Measurements from ENCODE around the gene SREBF2. TPM values are rescaled to one million over a fixed set of nuclear protein-coding genes. Genes with fewer than 3 reads are reported as not detected.

SREBF2 gene
- total RNA-seq, 1 experiment from 2014 or later, result 40.0 TPM

DNA sequence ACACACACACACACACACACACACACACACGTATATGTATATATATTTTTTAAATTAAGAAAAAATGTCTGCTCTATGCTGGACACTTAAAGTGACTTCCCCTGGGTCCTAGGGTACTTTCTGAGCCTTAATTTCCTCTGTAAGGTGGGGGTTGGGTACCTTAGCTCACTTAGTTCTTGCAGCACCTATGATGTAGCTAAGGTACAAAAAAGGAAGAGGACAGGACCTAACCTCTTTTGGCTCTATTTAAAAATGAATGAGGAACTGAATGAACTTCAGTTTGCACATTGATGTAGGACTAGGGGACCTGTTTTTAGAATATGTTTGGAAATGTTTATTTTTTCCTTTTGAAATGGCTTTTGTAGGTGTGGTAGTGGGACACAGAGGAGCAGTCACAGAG is 11.1 kb downstream of the SREBF2 start:
- H3K79me2 ChIP-seq (ENCODE audit: low read length), result peaks cover 92% of the 10 kb centered on the region
- H3K4me2 ChIP-seq (ENCODE audit: low read length), result peak overlapping the region; percentile 28
- H3K9me3 ChIP-seq (ENCODE audit: low read length), result no peaks in the 10 kb centered on the region
- H2AFZ ChIP-seq (ENCODE audit: low read length), result no peak overlapping the region
- H3K4me1 ChIP-seq (ENCODE audit: insufficient read depth, low read length), result peaks cover 46% of the 10 kb centered on the region
- no TSS peak for BruUV-seq (replicated peaks)
- no peak for ATAC-seq
- H3K9me2 ChIP-seq (replicated peaks; ENCODE audit: low read length), result no peaks in the 10 kb centered on the region
- ChIA-PET POLR2A (ENCODE audit: unreplicated experiment) (no interaction called here), CTCF (no interaction called here)
- H3K36me3 ChIP-seq (ENCODE audit: low read depth, low read length), result no peaks in the 10 kb centered on the region
- no peak for TF ChIP-seq EZH2 (IDR thresholded peaks at IDR 0.05; ENCODE audit: low read length, unreplicated experiment)
- H3F3A ChIP-seq (ENCODE audit: low read length, unreplicated experiment), result no peaks in the 10 kb centered on the region
- DNase-seq, result no peak
- H3K27ac ChIP-seq (ENCODE audit: low read length), result peak overlapping the region; percentile 41
- intact Hi-C loops (cut with micrococcal nuclease), result no loop called here
- no peaks in the 10 kb centered on the region for H3K27me3 ChIP-seq (ENCODE audit: low read length)
- H3K9ac ChIP-seq (ENCODE audit: low read length), result 0 out of 2 replicates have a peak overlapping the region, but pooled peaks have one; percentile 4
- peaks cover 18% of the 10 kb centered on the region; the same call in 1 of the 2 replicates for H4K20me1 ChIP-seq (ENCODE audit: low read length)
- no peak overlapping the region for H3K4me3 ChIP-seq (ENCODE audit: low read length)

DNA sequence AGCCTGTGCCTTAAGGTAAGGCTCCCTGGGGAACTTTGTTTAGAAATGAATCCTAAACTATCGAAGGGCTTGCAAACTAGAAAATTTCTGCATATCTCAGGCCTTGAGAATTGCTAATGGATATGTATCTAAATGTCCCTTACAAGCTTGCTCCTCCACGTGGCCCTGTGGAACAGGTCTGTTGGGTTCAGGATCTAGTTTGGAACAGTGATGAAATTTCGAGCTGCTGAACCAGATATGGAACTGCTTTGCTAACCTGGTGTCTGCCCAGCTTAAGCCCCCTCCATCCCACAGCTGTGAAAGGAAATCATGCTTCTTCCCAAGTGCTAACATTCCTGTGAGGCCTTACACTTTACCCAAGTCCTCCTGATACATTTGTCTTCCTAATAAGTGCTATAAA is 11.6 kb downstream of the SREBF2 start:
- Histone ChIP-seq H3K4me2 (ENCODE audit: low read length) (peak overlapping the region; percentile 28), H3K27ac (ENCODE audit: low read length) (peak overlapping the region; percentile 41), H3K4me3 (ENCODE audit: low read length) (no peak overlapping the region), H3K4me1 (ENCODE audit: insufficient read depth, low read length) (peaks cover 46% of the 10 kb centered on the region), H3K79me2 (ENCODE audit: low read length) (peaks cover 92% of the 10 kb centered on the region), H4K20me1 (ENCODE audit: low read length) (peaks cover 18% of the 10 kb centered on the region; the same call in 1 of the 2 replicates), H3K9me2 (replicated peaks; ENCODE audit: low read length) (no peaks in the 10 kb centered on the region), H3K36me3 (ENCODE audit: low read depth, low read length) (no peaks in the 10 kb centered on the region), H3K27me3 (ENCODE audit: low read length) (no peaks in the 10 kb centered on the region), H3K9me3 (ENCODE audit: low read length) (no peaks in the 10 kb centered on the region), H3K9ac (ENCODE audit: low read length) (0 out of 2 replicates have a peak overlapping the region, but pooled peaks have one; percentile 4), H3F3A (ENCODE audit: low read length, unreplicated experiment) (no peaks in the 10 kb centered on the region), H2AFZ (ENCODE audit: low read length) (no peak overlapping the region)
- ChIA-PET POLR2A (ENCODE audit: unreplicated experiment) (interaction anchor here (0.6 kb wide), 1 partner anchor 13 kb away, joined by 5 read pairs; no protein-coding TSS in a partner anchor), CTCF (no interaction called here)
- intact Hi-C loops (cut with micrococcal nuclease), result no loop called here
- peak; percentile 24; the same call in 1 of the 2 replicates for ATAC-seq
- no TSS peak for BruUV-seq (replicated peaks)
- TF ChIP-seq EZH2 (IDR thresholded peaks at IDR 0.05; ENCODE audit: low read length, unreplicated experiment), result no peak
- TF ChIP-seq, protein P1, sequence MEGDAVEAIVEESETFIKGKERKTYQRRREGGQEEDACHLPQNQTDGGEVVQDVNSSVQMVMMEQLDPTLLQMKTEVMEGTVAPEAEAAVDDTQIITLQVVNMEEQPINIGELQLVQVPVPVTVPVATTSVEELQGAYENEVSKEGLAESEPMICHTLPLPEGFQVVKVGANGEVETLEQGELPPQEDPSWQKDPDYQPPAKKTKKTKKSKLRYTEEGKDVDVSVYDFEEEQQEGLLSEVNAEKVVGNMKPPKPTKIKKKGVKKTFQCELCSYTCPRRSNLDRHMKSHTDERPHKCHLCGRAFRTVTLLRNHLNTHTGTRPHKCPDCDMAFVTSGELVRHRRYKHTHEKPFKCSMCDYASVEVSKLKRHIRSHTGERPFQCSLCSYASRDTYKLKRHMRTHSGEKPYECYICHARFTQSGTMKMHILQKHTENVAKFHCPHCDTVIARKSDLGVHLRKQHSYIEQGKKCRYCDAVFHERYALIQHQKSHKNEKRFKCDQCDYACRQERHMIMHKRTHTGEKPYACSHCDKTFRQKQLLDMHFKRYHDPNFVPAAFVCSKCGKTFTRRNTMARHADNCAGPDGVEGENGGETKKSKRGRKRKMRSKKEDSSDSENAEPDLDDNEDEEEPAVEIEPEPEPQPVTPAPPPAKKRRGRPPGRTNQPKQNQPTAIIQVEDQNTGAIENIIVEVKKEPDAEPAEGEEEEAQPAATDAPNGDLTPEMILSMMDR (conservative IDR thresholded peaks at IDR 0.05; ENCODE audit: low read depth, low read length), result no peak
- TF ChIP-seq EZH2phosphoT487 (IDR thresholded peaks at IDR 0.05; ENCODE audit: borderline replicate concordance, low read length), result no peak
- DNase-seq, result peak; percentile 74

DNA sequence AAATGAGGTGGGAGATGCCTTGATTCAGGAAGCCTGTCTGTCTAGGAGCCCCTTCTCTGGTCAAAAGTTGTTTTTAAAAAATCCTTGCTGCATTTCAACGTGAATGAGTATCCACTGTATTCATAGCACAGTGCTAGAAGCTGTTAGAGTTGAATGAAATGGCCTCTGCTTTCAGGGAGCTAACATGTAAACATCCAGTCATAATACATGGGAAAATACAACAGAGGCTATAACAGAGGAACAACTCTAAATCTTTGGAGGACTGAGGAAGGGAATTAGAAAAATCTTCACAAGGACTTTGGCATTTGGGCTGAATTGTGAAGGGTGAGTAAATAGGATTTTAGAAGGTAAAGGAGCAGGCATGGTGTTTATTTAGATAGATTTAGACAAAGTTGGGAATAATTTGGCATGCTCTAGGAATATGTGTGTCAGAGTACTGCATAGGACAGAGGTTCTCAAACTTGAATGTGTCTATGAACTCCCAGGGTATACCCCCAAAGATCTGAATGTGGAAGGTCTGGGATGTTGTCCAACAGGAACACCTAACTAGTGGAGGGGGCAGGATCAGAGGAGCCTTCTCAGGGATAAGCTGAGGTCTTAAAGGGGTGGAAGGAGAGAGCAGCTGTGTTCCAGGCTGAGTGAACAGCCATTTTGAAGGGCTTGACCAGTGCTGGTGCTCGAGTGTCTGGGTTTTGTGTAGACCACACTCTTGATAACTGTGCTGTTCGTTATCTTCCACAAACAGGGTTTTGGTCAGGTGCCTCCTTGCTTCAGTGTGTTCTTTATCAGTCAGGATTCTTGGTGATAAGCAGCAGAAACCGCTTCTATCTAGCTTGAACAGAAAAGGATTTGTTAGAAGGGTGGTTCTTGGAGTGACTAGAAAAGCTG is 12.7 kb downstream of the SREBF2 start:
- Histone ChIP-seq H3K27ac (ENCODE audit: low read length) (no peak overlapping the region), H3K4me3 (ENCODE audit: low read length) (no peak overlapping the region), H3K9me2 (replicated peaks; ENCODE audit: low read length) (no peaks in the 10 kb centered on the region), H2AFZ (ENCODE audit: low read length) (no peak overlapping the region), H3K9me3 (ENCODE audit: low read length) (no peaks in the 10 kb centered on the region), H3K4me1 (ENCODE audit: insufficient read depth, low read length) (peaks cover 42% of the 10 kb centered on the region), H4K20me1 (ENCODE audit: low read length) (peaks cover 18% of the 10 kb centered on the region; the same call in 1 of the 2 replicates), H3K4me2 (ENCODE audit: low read length) (no peak overlapping the region), H3F3A (ENCODE audit: low read length, unreplicated experiment) (no peaks in the 10 kb centered on the region), H3K27me3 (ENCODE audit: low read length) (no peaks in the 10 kb centered on the region), H3K79me2 (ENCODE audit: low read length) (peaks cover 89% of the 10 kb centered on the region), H3K9ac (ENCODE audit: low read length) (no peak overlapping the region), H3K36me3 (ENCODE audit: low read depth, low read length) (no peaks in the 10 kb centered on the region)
- ChIA-PET POLR2A (ENCODE audit: unreplicated experiment) (no interaction called here), CTCF (no interaction called here)
- no TSS peak for BruUV-seq (replicated peaks)
- DNase-seq (no peak), ATAC-seq (no peak)
- TF ChIP-seq, protein P1 (conservative IDR thresholded peaks at IDR 0.05; ENCODE audit: low read depth, low read length), result no peak
- TF ChIP-seq EZH2 (IDR thresholded peaks at IDR 0.05; ENCODE audit: low read length, unreplicated experiment), result no peak
- no peak for TF ChIP-seq EZH2phosphoT487 (IDR thresholded peaks at IDR 0.05; ENCODE audit: borderline replicate concordance, low read length)
- intact Hi-C loops (cut with micrococcal nuclease), result no loop called here

All from PC-3 (cell line).